HG03196 (cell line): ENCODE measurements around the gene KCMF1.

ENCODE experiments used
- ATAC-seq: cut with Tn5 transposase; IDR thresholded peaks from one replicate; pipeline ENCODE4 v1.9.1; 2021; ENCODE audit not compliant: unreplicated experiment

Gene KCMF1

DNA sequence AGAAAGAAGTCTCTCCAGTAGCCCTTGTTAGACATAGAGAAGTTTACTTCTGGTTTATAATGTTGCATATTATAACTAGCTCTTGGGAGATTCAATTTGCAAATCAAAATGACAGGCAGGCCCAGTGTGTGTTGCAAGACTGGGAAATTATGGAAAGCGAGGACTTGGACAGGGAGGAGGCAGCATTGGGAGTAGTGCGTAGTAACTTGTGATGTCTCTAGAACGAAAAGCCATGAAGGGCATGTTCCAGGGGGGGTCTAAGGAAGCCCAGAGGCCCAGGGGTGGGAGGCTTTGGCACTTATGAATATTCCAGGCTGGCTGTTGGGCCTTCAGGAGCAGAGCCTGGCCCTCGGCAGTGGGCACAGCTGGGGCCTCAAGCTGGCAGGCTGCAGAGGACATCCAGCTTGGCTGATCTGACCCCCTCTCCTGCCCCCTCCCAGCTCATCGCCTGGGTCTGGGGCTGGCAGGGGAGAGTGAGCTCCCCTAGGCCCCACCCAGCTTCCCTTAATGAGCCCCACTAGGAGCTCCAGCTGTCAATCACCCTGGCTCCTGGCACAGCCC, 107.0 kb downstream of the KCMF1 start:
- no peak for ATAC-seq

- no peak for ATAC-seq
Observed at GRCh38 chr2:85078536-85078935, 107.6 kb downstream of the KCMF1 start.

- no peak for ATAC-seq
Observed at GRCh38 chr2:85083092-85083491, 112.1 kb downstream of the KCMF1 start.

DNA sequence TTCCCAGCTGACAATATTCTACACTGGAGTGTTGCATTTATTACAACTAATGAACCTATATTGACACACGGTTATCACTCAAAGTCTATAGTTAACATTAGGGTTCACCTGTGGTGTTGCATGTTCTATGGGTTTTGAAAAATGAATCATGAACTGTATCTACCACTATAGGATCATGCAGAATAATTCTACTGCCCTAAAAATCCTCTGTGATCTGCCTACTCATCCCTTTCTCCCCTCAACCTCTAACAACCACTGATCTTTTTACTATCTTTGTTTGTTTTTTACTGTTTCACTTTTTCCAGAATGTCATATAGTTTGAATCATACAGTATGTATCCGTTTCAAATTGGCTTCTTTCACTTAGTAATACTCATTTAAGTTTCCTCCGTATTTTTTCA, 114.6 kb downstream of the KCMF1 start:
- ATAC-seq: no peak

GRCh38 chr2:85087541-85087940, 116.6 kb downstream of the KCMF1 start:
- ATAC-seq: no peak

GRCh38 chr2:85088921-85089320, 118.0 kb downstream of the KCMF1 start:
- no peak for ATAC-seq

DNA sequence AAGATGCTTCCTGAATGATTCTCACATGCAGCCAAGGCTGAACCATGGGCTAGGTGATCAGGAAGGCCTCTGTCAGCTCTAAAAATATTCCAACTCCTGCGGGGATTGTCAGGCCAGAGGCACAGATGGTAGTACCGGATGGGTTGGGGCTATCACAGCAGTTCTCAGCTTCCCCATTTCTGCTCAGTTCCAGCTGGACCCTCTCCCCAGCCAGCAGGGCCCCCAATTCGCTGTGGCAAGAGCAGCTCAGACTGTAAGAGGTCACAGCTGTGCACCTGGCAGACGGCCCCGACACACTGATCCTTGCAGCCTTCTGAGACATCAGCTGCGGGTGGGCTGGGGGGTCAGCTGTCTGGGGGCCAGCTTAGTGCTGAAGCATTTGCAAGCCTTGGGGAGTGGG, 118.6 kb downstream of the KCMF1 start:
- no peak for ATAC-seq

GRCh38 chr2:85091838-85092237, 120.9 kb downstream of the KCMF1 start:
- no peak for ATAC-seq

DNA sequence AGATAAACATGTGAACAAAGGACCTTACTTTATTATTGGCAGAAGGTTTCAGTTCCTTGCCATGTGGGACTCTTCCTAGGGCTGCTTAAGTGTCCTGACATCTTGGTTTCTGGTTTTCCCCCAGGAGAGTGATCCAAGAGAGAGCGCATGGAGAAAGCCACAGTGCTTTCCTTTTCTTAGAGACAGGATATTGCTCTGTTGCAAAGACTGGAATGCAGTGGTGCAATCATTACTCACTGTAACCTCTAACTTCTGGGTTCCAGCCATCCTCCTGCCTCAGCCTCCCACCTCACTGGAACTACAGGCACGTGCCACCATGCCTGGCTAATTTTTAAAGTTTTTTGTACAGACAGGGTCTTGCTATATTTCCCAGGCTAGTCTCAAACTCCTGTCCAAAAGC, 124.1 kb downstream of the KCMF1 start:
- ATAC-seq: no peak

DNA sequence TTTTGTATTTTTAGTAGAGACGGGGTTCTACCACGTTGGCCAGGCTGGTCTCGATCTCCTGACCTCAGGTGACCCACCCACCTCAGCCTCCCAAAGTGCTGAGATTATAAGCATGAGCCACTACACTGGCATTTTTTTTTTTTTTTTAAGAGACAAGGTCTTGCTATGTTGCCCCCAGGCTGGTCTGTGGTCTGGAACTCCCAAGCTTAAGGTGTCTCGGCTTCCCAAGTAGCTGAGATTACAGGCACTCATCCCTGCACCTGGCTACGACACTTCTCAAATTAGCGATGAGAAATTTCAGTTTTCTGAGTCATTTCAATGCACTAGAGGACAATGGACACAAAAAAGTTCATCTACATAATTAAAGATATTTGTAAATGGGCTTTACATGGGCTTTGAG, 125.7 kb downstream of the KCMF1 start:
- ATAC-seq: no peak

- no peak for ATAC-seq
Observed at GRCh38 chr2:85104228-85104627, 133.3 kb downstream of the KCMF1 start.

GRCh38 chr2:85106489-85107180, 135.7 kb downstream of the KCMF1 start:
- no peak for ATAC-seq
